Medulla oblongata (tissue), 1 donor: Measurements from ENCODE around the gene EHD2.
"Not testable (repeated sequence)": the region's sequence is repeated elsewhere in the genome, so short reads cannot be mapped to it uniquely, and the experiment has no call there.

ENCODE experiments used
- DNase-seq: peaks from one replicate; pipeline ENCODE4 v3.0.0-alpha.2; 2015; ENCODE audit errors: extremely low spot score

EHD2 gene, protein sequence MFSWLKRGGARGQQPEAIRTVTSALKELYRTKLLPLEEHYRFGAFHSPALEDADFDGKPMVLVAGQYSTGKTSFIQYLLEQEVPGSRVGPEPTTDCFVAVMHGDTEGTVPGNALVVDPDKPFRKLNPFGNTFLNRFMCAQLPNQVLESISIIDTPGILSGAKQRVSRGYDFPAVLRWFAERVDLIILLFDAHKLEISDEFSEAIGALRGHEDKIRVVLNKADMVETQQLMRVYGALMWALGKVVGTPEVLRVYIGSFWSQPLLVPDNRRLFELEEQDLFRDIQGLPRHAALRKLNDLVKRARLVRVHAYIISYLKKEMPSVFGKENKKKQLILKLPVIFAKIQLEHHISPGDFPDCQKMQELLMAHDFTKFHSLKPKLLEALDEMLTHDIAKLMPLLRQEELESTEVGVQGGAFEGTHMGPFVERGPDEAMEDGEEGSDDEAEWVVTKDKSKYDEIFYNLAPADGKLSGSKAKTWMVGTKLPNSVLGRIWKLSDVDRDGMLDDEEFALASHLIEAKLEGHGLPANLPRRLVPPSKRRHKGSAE

DNA sequence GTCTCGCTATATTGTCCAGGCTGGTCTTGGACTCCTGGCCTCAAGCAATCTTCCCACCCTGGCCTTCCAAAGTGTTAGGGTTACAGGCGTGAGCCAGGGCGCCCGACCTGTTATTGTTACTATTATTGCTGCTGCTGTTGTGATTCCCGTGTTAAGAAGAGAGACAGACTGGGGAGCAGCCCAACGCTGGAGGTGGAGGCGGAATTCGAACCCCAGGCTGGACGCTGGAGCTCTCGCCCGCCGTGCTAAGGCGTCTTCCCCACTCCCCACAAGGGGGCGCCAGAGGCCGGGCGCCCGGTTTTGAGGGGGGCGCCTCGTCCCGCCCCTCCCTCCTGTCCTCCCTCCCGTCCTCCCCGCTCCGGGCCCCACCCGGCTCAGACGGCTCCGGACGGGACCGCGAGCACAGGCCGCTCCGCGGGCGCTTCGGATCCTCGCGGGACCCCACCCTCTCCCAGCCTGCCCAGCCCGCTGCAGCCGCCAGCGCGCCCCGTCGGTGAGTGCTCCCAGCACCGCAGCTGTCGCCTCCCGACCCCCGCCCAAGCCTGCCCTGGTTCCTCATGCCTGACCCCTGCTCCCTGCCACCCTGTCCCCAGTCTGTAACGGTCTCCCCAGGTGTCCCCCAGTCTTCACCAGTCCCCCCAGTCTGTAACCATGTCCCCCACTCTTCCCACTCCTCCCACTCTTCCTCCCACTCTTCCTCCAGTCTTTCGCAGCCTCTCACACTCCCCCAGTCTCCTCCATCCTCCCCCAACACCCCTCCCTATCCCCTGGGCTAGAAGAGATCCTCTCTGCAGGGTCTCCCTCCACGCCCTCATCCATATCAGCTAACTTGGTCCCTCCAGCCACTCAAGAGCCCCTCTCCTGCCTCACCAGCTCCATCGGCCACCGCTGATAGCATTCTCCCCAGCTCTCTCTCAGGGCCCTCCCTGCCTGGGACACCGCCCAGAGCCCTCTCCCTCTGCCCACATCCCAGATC is at the start of gene EHD2:
Gene EHD2, plus strand, starts transcription at position 377 of the 976 bp plus-strand sequence. CDS start 3,191 bp downstream, outside the sequence.
- peak; percentile 61 for DNase-seq

DNA sequence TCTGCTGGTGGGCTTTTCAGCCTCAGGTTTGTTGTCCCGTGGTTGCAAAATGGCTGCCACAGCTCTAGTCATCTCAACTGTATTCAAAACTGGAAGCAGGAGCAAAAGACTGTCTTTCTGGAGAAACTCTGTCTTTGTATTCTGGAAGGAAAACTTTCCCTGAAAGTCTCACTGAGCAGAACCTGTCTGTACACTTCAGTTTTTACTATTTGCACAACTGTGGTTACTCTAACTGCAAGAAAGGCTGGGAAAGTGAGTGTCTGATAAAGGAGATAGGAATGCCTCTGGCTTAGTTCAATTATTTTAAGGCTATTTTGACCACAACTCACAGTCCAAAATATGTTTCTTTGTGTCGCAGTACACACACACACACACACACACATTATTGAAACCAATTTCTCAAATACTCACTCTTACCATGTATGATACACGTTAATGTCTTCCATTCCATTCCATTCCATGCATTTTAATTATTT is 49.7 kb upstream of the EHD2 start:
- no peak for DNase-seq

DNA sequence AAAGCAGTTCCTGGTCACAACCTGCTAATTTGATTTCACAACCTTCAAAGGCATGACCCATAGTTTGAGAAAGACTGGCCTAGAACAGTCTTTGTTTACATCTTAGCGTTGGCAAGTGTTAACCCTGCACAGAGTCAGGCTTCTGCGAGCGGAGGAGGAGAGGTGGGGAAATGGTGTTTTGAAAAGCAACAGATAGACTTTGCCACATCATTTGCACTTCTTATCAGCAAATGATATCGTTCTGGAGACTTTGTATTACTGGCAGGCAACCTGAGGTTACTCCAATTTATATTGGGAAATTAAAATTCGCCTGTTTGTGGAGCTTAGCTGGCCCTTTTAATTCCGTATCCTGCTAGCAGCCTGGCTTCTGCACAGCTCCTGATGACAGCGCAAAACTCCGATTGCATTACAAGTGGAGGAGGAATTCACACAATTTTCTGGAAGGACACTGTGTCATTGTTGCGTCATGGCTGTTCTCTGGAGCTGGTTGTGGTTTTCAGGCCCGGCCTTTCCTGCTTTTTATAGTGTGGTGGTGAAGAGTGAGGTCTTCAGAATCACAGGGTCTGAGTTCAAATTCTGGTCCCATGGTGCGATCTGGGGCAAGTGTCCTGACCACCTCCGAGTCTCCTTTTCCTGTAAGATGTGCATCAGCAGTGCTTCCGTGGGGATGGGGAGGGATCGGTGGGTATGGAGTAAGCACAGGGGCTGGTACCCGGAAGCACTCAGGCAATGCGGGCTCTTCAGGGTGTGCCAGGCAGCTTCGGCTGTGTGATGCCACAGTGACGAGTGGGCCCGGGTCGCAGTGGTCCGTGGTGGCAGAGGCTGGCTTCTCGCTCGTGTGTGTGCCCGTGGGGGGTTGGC is 49.1 kb upstream of the EHD2 start:
- peak; percentile 78 for DNase-seq

GRCh38 chr19:47668556-47668955 is 44.7 kb upstream of the EHD2 start:
- not testable (repeated sequence) for DNase-seq

DNA sequence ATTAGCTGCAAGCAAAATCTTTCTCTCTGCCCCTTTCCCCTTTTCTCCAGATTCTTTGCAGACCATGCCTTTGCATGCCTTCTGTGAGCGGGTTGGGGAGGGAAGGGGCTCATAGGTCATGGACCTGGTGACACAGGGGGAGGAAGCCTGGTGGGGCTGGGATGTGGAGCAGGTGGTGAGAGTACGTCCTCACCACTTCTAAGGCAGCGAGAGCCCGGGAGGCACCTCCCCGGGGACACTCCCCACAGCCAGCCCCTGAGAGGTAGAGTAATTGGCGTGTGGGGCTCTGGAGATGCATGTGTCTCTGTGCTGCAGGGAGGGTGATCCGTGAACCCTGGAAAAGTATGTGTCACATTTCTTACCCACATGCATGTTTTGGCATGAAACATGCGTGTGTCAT is 42.5 kb upstream of the EHD2 start:
- DNase-seq, result no peak

- no peak for DNase-seq
Measured at GRCh38 chr19:47671499-47671898, 41.7 kb upstream of the EHD2 start.

- DNase-seq, result no peak
Measured at GRCh38 chr19:47673426-47673825, 39.8 kb upstream of the EHD2 start.

DNA sequence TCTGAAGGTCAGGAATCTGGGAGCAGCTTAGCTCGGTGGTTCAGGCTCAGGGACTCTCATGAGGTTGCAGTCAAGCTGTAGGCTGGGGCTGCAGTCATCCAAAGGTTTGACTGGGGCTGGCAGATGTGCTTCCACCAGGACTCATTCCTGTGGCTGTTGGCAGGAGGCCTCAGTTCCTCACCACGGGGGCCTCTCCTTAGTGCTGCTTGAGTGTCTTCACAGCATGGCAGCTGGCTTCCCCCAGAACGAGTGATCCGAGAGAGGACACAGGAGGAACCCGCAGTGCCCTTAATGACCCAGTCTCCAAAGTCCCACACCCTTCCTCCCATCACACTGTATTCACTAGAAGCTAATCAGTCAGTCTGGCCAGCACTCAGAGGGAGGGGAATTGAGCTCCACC is 38.7 kb upstream of the EHD2 start:
- no peak for DNase-seq

DNA sequence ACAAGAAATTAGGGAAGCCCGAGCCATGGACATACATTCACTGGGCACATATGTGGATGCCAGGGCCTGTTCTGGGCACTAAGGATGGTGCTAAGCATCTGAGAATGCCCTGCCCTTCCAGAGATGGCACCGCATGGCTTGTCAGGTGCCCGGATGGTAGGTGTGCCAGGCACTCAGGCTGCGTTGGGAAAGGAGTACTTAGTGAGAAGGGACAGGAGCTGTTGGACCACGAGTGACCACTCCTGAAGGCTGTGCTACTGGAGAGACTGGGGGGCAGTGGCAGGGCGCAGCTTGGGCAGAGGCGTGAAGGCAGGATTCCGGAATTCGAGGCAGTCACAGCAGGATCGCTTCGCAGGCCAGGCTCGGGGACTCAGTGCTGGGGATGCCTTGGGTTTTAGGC is 38.0 kb upstream of the EHD2 start:
- DNase-seq, result no peak

- no peak for DNase-seq
Measured at GRCh38 chr19:47675859-47676258, 37.4 kb upstream of the EHD2 start.

- DNase-seq, result no peak
Measured at GRCh38 chr19:47676811-47677210, 36.4 kb upstream of the EHD2 start.

- DNase-seq, result no peak
Measured at GRCh38 chr19:47679251-47679900, 33.8 kb upstream of the EHD2 start.

DNA sequence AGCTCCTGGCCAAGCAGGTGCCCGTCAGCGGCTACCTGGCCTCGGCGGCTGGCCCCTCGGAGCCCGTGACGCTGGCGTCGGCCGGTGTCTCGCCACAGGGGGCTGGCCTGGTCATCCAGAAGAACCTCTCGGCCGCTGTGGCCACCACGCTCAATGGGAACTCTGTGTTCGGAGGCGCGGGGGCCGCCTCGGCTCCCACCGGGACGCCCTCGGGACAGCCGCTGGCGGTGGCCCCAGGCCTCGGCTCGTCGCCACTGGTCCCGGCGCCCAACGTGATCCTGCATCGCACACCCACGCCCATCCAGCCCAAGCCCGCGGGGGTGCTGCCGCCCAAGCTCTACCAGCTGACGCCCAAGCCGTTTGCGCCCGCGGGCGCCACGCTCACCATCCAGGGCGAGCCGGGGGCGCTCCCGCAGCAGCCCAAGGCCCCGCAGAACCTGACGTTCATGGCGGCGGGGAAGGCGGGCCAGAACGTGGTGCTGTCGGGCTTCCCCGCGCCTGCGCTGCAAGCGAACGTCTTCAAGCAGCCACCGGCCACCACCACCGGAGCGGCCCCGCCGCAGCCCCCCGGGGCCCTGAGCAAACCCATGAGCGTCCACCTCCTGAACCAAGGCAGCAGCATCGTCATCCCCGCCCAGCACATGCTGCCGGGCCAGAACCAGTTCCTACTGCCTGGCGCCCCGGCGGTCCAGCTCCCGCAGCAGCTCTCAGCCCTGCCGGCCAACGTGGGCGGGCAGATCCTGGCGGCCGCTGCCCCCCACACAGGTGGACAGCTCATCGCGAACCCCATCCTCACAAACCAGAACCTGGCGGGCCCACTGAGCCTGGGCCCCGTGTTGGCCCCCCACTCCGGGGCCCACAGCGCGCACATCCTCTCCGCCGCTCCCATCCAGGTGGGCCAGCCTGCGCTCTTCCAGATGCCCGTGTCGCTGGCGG is 33.0 kb upstream of the EHD2 start:
- no peak for DNase-seq

DNA sequence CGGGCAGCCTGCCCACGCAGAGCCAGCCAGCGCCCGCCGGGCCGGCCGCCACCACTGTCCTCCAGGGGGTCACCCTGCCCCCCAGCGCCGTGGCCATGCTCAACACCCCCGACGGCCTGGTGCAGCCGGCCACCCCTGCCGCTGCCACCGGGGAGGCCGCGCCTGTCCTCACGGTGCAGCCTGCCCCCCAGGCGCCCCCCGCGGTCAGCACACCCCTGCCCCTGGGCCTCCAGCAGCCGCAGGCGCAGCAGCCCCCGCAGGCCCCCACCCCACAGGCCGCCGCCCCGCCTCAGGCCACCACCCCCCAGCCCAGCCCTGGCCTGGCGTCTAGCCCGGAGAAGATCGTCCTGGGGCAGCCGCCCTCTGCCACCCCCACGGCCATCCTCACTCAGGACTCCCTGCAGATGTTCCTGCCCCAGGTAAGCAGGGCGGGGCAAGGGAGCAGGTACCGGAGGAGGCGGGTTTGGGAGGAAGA is 32.3 kb upstream of the EHD2 start:
- no peak for DNase-seq

DNA sequence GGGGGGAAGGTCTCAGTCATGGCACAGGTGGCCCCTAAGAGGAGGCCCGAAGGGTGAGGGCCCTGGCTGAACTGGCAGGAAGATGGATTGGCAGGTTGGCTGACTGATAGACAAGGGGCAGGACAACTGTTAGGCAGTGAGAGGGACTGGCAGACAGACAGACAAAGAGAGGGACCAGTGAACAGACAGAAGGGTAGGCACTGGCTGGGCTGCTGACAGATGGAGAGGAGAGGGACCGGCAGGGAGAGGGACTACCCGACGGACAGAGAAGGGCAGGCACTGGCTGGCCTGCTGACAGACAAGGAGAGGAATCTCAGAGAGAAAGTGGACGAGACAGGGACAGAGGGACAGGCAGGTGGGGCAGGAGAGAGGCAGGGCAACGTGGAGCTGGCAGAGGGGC is 31.8 kb upstream of the EHD2 start:
- no peak for DNase-seq

DNA sequence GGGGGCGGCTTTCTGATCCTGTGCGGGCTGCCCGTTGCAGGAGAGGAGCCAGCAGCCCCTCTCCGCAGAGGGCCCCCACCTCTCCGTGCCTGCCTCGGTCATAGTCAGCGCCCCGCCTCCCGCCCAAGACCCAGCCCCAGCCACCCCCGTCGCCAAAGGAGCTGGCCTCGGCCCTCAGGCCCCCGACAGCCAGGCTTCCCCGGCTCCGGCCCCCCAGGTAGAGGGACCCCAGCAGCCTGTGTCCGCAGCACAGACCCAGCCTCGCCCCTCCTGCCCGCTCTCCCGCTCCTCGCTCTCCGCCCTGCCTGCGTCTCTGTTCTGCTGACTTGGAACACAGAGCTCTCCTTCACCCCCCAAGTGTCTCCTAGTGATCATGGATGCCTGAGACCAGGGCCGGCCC is 31.3 kb upstream of the EHD2 start:
- DNase-seq, result no peak

GRCh38 chr19:47682939-47683338 is 30.3 kb upstream of the EHD2 start:
- no peak for DNase-seq

DNA sequence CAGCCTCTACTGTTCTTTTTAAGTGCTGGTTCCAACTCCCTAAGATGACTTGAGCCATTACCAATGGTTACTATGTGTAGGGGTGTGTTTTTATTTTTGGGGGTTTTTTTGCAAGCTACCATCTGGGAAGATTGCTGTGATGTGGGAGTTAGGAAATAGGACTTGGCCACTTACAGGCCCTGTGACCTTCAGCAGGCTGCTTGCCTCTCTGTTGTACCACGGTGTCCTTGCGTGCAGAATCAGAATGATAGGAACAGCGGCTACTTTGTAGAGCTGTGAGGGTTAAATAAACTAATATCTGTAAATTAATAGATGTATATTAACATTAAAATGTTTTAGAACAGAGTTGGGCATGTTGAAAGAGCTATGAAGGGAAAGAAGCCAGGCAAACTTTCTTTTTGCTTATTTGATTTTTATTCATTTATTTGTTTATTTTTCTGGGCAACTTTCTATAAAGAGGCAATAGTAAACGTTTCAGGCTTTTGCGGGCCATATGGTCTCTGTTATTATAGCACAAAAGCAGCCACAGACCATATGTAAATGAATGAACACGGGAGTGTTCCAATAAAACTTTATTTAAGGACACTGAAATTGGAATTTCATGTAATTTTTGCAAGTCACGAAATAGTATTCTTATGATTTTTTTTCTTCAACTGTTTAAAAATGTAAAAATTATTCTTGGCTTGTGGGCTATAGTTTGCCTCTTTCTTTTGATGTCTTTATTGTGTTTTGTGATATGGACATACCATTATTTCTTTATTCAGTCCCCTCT is 26.4 kb upstream of the EHD2 start:
- no peak for DNase-seq

- DNase-seq, result no peak
Measured at GRCh38 chr19:47687906-47688305, 25.3 kb upstream of the EHD2 start.
